K562 (cell line): Measurements from ENCODE around the gene CPSF4L.

Experiments
- SP1 ChIP-seq: sonication (generic); formaldehyde crosslinking; IDR thresholded peaks from 2 replicates; pipeline ENCODE4 v1.8.1; 2022; ENCODE audit warnings: mild to moderate bottlenecking, missing genetic modification reagents
- ZNF217 ChIP-seq: sonication (generic); formaldehyde crosslinking; IDR thresholded peaks from 2 replicates; pipeline ENCODE4 v1.8.0; 2022; ENCODE audit warnings: mild to moderate bottlenecking, missing genetic modification reagents

DNA sequence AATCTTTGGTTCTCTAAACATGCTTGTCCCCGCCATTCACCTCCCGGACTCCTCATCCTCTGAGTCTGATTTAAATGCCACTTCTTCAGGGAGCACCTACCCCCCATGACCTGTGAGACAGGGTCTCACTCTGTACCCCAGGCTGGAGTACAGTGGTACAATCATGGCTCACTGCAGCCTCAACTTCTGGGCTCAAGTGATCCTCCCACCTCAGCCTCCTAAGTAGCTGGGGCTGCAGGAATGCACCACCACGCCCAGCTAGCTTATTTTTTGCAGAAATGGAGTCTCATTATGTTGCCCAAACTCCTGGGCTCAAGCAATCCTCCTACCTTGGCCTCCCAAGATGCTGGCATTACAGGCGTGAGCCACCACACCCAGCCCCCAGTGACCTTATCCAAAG lies 12.8 kb upstream of the CPSF4L start:
- TF ChIP-seq ZNF217 (no peak), SP1 (no peak)
